Posterior vena cava (tissue), 2 donors: ENCODE measurements around the gene ETV6. TPM values are rescaled to one million over a fixed set of nuclear protein-coding genes. Genes with fewer than 3 reads are reported as not detected.
A peak's percentile ranks its signal among the peaks of the same experiment; 100 is the strongest.
"Not testable (repeated sequence)": the region's sequence is repeated elsewhere in the genome, so short reads cannot be mapped to it uniquely, and the experiment has no call there.

Source experiments
- DNase-seq: peaks from one replicate; pipeline ENCODE4 v3.0.0-alpha.2; 2020; ENCODE audit warnings: low spot score
- intact Hi-C, 2 donors: fragments of 100-400 bp; cut with DNase I; formaldehyde crosslinking; loops; one replicate each; pipeline versions ENCODE4 v1.14.1 to v1.14.2; 2022 to 2023
- long read RNA-seq, 2 donors: library from polyadenylated mRNA; unstranded; transcript quantifications; one replicate each; pipeline ENCODE4 v2.0.0, GENCODE V29; 2020 to 2021
- total RNA-seq, 2 donors: library from RNA; stranded (reverse); fragmentation: NEBNext Ultra II Directional; extraction: Animal tissue kit (Norgen Biotek cat#: 25700); gene quantifications; one replicate each; pipeline ENCODE4 v1.2.1, GENCODE V29; 2021
- donor health status: DM: yes; HTN: yes; CAD: no.
- donor health status: DM: yes; HTN: yes; CAD: no.

The ETV6 gene
- total RNA-seq: 10 to 100 TPM; 60.3 to 65.7 TPM
- long read RNA-seq, donor 1, full-length matches to known transcripts: 7 of 27 reads
- long read RNA-seq, donor 1, partial matches to known transcripts: 2 of 27 reads
- long read RNA-seq, donor 1, other reads (novel, unspliced or antisense): 18 of 27 reads
- long read RNA-seq, donor 2, full-length matches to known transcripts: 7 of 32 reads
- long read RNA-seq, donor 2, partial matches to known transcripts: 3 of 32 reads
- long read RNA-seq, donor 2, other reads (novel, unspliced or antisense): 22 of 32 reads

GRCh38 chr12:11649413-11650285 lies at the start of gene ETV6:
ETV6 (plus strand) TSS chr12:11649674; CDS start chr12:11650128, 454 bp downstream.
- intact Hi-C loops: loop anchor here (5.0 to 10.0 kb wide), 4 partner anchors 65 to 238 kb away; no protein-coding TSS in a partner anchor
- DNase-seq: peak; percentile 90

GRCh38 chr12:11600199-11600598 lies 49.3 kb upstream of the ETV6 start:
- intact Hi-C loops: no loop called here
- DNase-seq: no peak

GRCh38 chr12:11601647-11602046 lies 47.8 kb upstream of the ETV6 start:
- DNase-seq: no peak
- intact Hi-C loops: no loop called here

- no peak for DNase-seq
- intact Hi-C loops: no loop called here
Observed at GRCh38 chr12:11607313-11608081, 42.0 kb upstream of the ETV6 start.

GRCh38 chr12:11609045-11609444 lies 40.4 kb upstream of the ETV6 start:
- no peak for DNase-seq
- intact Hi-C loops: no loop called here

GRCh38 chr12:11615481-11615880 lies 34.0 kb upstream of the ETV6 start:
- intact Hi-C loops: no loop called here
- DNase-seq: no peak

- intact Hi-C loops: no loop called here
- DNase-seq: no peak
Observed at GRCh38 chr12:11618046-11618445, 31.4 kb upstream of the ETV6 start.

- no peak for DNase-seq
- intact Hi-C loops: no loop called here
Observed at GRCh38 chr12:11621797-11622423, 27.6 kb upstream of the ETV6 start.

GRCh38 chr12:11622876-11623281 lies 26.6 kb upstream of the ETV6 start:
- intact Hi-C loops: no loop called here
- no peak for DNase-seq

GRCh38 chr12:11623382-11623781 lies 26.1 kb upstream of the ETV6 start:
- intact Hi-C loops: no loop called here
- no peak for DNase-seq

- no peak for DNase-seq
- intact Hi-C loops: no loop called here
Observed at GRCh38 chr12:11624116-11624515, 25.4 kb upstream of the ETV6 start.

- DNase-seq, intact Hi-C loops: not testable (repeated sequence)
Observed at GRCh38 chr12:11627709-11628108, 21.8 kb upstream of the ETV6 start.

- intact Hi-C loops: no loop called here
- DNase-seq: no peak
Observed at GRCh38 chr12:11628353-11628752, 21.1 kb upstream of the ETV6 start.

- no peak for DNase-seq
- intact Hi-C loops: no loop called here
Observed at GRCh38 chr12:11630046-11630706, 19.3 kb upstream of the ETV6 start.

- intact Hi-C loops: no loop called here
- no peak for DNase-seq
Observed at GRCh38 chr12:11631288-11631687, 18.2 kb upstream of the ETV6 start.

- DNase-seq, intact Hi-C loops: not testable (repeated sequence)
Observed at GRCh38 chr12:11631881-11632280, 17.6 kb upstream of the ETV6 start.

GRCh38 chr12:11633968-11634367 lies 15.5 kb upstream of the ETV6 start:
- intact Hi-C loops: no loop called here

GRCh38 chr12:11635341-11635740 lies 14.1 kb upstream of the ETV6 start:
- no peak for DNase-seq
- intact Hi-C loops: no loop called here

More at GRCh38 chr12:11633968-11634367, 15.5 kb upstream of the ETV6 start:
- DNase-seq: no peak
